CD4-positive, CD25-positive, alpha-beta regulatory T cell (primary cell): ENCODE results near the gene MTREX. TPM values are rescaled to one million over a fixed set of nuclear protein-coding genes. Genes with fewer than 3 reads are reported as not detected.
A peak's percentile ranks its signal among the peaks of the same experiment; 100 is the strongest.

Experiments used
- ATAC-seq, 2 donors: fragments of 150-1000 bp; cut with Tn5 transposase; one replicate each; pipeline ENCODE4 v1.10.0; 2021; ENCODE audit warnings: low read depth in 2 of 2, moderate number of reproducible peaks in 2 of 2, moderate library complexity in 1 of 2
- DNase-seq, 3 donors: peaks; one replicate each; pipeline versions ENCODE4 v3.0.0 to v3.0.0-alpha.2; 2012 to 2022; ENCODE audit warnings: mixed read lengths in 1 of 3
- H3K27ac ChIP-seq: one replicate; pipeline ENCODE4 v1.7.0; 2013; ENCODE audit warnings: mild to moderate bottlenecking, low read length; ENCODE audit not compliant: insufficient read depth, poor library complexity, severe bottlenecking
- H3K27me3 ChIP-seq: one replicate; pipeline ENCODE4 v1.7.0; 2013; ENCODE audit warnings: low read length; ENCODE audit not compliant: control insufficient read depth, insufficient read depth
- H3K36me3 ChIP-seq: one replicate; pipeline ENCODE4 v1.7.0; 2013; ENCODE audit warnings: mild to moderate bottlenecking, low read length, moderate library complexity; ENCODE audit not compliant: control insufficient read depth, insufficient read depth
- H3K4me1 ChIP-seq: 2 replicates; pipeline ENCODE4 v1.7.0; 2013; ENCODE audit warnings: mild to moderate bottlenecking, low read length; ENCODE audit not compliant: insufficient read depth, control insufficient read depth, poor library complexity, severe bottlenecking
- H3K4me3 ChIP-seq: one replicate; pipeline ENCODE4 v1.7.0; 2013; ENCODE audit warnings: low read depth, mild to moderate bottlenecking, low read length, moderate library complexity
- H3K9me3 ChIP-seq, 2 experiments: 1 replicate in 1 of 2; 2 replicates in 1 of 2; pipeline ENCODE4 v1.7.0; 2013; ENCODE audit warnings: low read length in 2 of 2, mild to moderate bottlenecking in 1 of 2, moderate library complexity in 1 of 2; ENCODE audit not compliant: control insufficient read depth in 2 of 2
- H3K27ac Mint-ChIP-seq, 3 donors: one replicate each; pipeline ENCODE4 v1.8.0; 2020 to 2022; ENCODE audit warnings: mild to moderate bottlenecking in 3 of 3, mixed read lengths in 3 of 3, moderate library complexity in 2 of 3
- H3K27me3 Mint-ChIP-seq: one replicate; pipeline ENCODE4 v1.8.0; 2022; ENCODE audit warnings: mild to moderate bottlenecking, mixed read lengths
- H3K36me3 Mint-ChIP-seq: one replicate; pipeline ENCODE4 v1.8.0; 2020; ENCODE audit warnings: mixed read lengths
- H3K4me1 Mint-ChIP-seq, 4 donors: one replicate each; pipeline ENCODE4 v1.8.0; 2020 to 2022; ENCODE audit warnings: mixed read lengths in 4 of 4, mild to moderate bottlenecking in 1 of 4
- H3K4me3 Mint-ChIP-seq, 4 donors: one replicate each; pipeline ENCODE4 v1.8.0; 2020 to 2022; ENCODE audit warnings: mild to moderate bottlenecking in 4 of 4, mixed read lengths in 4 of 4, moderate library complexity in 3 of 4
- H3K9me3 Mint-ChIP-seq, 7 donors: one replicate each; pipeline ENCODE4 v1.8.0; 2020 to 2022; ENCODE audit warnings: mixed read lengths in 7 of 7, mild to moderate bottlenecking in 3 of 7, moderate library complexity in 2 of 7
- polyA plus RNA-seq, 4 donors: library from polyadenylated mRNA; unstranded; fragments of 300-500 nt; fragmentation: Illumina TruSeq; gene quantifications; one replicate each; pipeline ENCODE4 v1.2.3, GENCODE V29; 2021
- total RNA-seq: library from RNA; stranded (reverse); gene quantifications from one replicate; pipeline ENCODE4 v1.2.3, GENCODE V29; 2022

The MTREX gene
- total and polyA plus RNA-seq, 5 donors from 2014 or later = 23.2 to 86.7 (median 32.2) TPM

DNA sequence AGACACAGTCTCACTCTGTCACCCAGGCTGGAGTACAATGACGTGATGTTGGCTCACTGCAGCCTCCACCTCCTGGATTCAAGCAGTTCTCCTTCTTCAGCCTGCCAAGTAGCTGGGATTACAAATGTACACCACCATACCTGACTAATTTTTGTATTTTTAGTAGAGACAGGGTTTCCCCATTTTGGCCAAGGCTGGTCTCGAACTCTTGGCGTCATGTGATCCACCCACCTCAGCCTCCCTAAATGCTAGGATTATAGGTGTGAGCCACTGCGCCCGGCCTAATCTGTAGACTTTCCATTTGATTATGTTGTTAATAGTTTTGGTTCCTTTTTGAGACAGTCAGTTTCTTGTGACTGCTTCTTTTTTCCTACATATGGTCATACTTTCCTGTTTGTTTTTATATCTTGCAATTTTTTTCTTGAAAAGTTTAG, 31.0 kb downstream of the MTREX start:
- Mint-ChIP-seq H3K4me1 (peaks cover 18 to 36% (median 28%) of the 10 kb centered on the region in 4 donors), H3K36me3 (peaks cover 15% of the 10 kb centered on the region), H3K9me3 (peaks cover 0 to 2% (median 0%) of the 10 kb centered on the region in 7 donors), H3K27ac (peak overlapping the region; percentile 56 to 84 (median 69)), H3K27me3 (no peaks in the 10 kb centered on the region), H3K4me3 (peak overlapping the region in 2 of 4 donors; percentile 3 to 73)
- ATAC-seq (no peak), DNase-seq (peak in 1 of 3 donors; percentile 12)
- Histone ChIP-seq H3K27me3 (no peaks in the 10 kb centered on the region), H3K9me3 (no peaks in the 10 kb centered on the region), H3K36me3 (peaks cover 30% of the 10 kb centered on the region), H3K4me3 (peak overlapping the region; percentile 77), H3K27ac (no peak overlapping the region), H3K4me1 (peaks cover 4% of the 10 kb centered on the region)

DNA sequence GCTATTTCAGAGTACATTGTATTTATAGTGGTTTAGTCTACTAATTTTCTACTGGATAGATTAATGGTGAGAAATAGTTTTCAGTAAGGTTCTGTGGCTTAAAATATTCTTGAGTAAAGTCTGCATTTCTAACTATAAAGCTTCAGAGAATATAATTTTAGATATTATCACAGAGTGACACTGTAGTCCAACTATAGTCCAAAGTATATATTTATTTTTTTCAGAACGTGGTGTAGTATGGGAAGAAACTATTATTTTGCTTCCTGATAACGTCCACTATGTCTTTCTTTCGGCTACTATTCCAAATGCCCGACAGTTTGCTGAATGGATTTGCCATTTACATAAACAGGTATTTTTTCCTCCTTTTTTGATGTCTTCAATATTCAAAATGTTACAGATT, 35.3 kb downstream of the MTREX start:
- Histone ChIP-seq H3K9me3 (no peaks in the 10 kb centered on the region), H3K4me1 (peaks cover 4% of the 10 kb centered on the region), H3K27ac (no peak overlapping the region), H3K36me3 (peaks cover 65% of the 10 kb centered on the region), H3K27me3 (no peaks in the 10 kb centered on the region), H3K4me3 (no peak overlapping the region)
- H3K36me3 Mint-ChIP-seq = peaks cover 29% of the 10 kb centered on the region
- H3K9me3 Mint-ChIP-seq = no peaks in the 10 kb centered on the region
- DNase-seq = no peak
- H3K27ac Mint-ChIP-seq = peak overlapping the region in 1 of 3 donors; percentile 25
- peaks cover 14 to 28% (median 17%) of the 10 kb centered on the region in 4 donors for H3K4me1 Mint-ChIP-seq
- ATAC-seq = no peak
- H3K4me3 Mint-ChIP-seq = no peak overlapping the region
- no peaks in the 10 kb centered on the region for H3K27me3 Mint-ChIP-seq

DNA sequence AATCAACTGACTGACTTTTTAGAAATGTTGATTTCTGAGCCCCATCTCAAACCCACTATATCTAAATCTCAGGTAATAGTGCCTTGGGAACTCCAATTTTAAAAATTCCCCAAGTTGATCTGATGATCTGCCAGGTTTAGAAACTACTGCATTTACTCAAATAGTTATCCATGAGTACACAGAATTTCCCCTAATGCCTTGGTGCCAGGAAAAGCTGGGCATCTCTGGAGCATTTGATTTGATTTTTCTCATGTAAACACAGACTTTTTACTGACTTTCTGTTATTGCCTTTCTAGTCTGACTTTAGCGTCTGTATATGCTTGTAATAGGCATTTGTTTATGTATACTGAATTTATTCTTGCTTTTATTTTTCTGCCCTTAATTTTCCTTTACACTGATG, 35.8 kb downstream of the MTREX start:
- Histone ChIP-seq H3K9me3 (no peaks in the 10 kb centered on the region), H3K27me3 (no peaks in the 10 kb centered on the region), H3K4me1 (no peaks in the 10 kb centered on the region), H3K4me3 (no peak overlapping the region), H3K36me3 (peaks cover 70% of the 10 kb centered on the region), H3K27ac (no peak overlapping the region)
- no peaks in the 10 kb centered on the region for H3K9me3 Mint-ChIP-seq
- DNase-seq (no peak), ATAC-seq (no peak)
- H3K4me1 Mint-ChIP-seq = peaks cover 10 to 23% (median 13%) of the 10 kb centered on the region in 4 donors
- no peaks in the 10 kb centered on the region for H3K27me3 Mint-ChIP-seq
- no peak overlapping the region for H3K4me3 Mint-ChIP-seq
- peak overlapping the region in 1 of 3 donors; percentile 25 for H3K27ac Mint-ChIP-seq
- H3K36me3 Mint-ChIP-seq = peaks cover 31% of the 10 kb centered on the region

DNA sequence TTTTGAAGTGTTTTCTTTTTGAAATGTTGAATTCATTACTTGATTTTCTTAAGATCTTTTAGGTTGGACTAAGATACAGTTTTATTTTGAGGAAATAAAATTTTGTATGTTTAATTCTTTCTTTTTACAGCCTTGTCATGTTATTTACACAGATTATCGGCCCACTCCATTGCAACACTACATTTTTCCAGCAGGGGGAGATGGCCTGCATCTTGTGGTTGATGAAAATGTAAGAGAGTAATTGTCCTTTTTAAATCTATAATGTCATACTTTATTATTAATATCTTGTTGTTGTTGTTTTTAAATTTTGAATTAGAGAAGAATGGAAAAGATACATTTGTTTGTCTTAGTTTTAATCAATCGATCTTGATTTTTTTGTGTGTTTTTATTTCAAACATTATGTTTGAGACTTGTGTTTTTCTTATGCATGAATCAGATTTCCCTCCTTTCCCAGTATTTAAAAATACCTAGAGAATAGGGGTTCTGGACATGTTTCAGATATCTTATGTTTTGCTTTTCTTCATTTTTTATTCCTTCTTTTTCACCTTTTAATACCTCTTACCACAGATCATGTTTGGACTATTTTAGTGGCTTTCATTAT, 36.7 kb downstream of the MTREX start:
- H3K4me1 Mint-ChIP-seq = peaks cover 2 to 16% (median 6%) of the 10 kb centered on the region in 4 donors
- no peaks in the 10 kb centered on the region for H3K27me3 Mint-ChIP-seq
- peaks cover 29% of the 10 kb centered on the region for H3K36me3 Mint-ChIP-seq
- H3K4me1 ChIP-seq = no peaks in the 10 kb centered on the region
- H3K36me3 ChIP-seq = peaks cover 78% of the 10 kb centered on the region
- no peaks in the 10 kb centered on the region for H3K9me3 Mint-ChIP-seq
- no peaks in the 10 kb centered on the region for H3K9me3 ChIP-seq
- no peak overlapping the region for H3K4me3 ChIP-seq
- DNase-seq (peak; percentile 44 to 80 (median 60)), ATAC-seq (peak in 1 of 2 donors; percentile 56)
- no peak overlapping the region for H3K4me3 Mint-ChIP-seq
- no peak overlapping the region for H3K27ac ChIP-seq
- H3K27me3 ChIP-seq = no peaks in the 10 kb centered on the region
- peak overlapping the region in 1 of 3 donors; percentile 9 for H3K27ac Mint-ChIP-seq

DNA sequence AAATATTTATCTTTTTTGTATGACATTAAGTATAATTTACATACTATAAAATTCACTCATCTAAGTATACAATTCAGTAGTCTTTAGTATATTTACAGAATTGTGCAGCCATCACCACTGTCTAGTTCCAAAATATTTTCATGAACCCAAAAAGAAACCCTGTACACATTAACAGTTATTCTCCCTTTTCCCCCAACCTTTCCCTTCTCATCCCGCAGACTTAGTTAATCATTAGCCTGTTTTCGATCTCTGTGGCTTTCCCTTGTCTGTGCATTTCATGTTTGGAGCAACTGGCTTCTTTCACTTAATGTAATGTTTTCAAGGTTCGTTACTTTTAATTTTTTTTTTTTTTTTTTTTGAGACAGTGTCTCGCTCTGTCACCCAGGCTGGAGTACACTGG, 37.5 kb downstream of the MTREX start:
- Mint-ChIP-seq H3K4me1 (peaks cover 2 to 16% (median 5%) of the 10 kb centered on the region in 4 donors), H3K27me3 (no peaks in the 10 kb centered on the region), H3K4me3 (no peak overlapping the region), H3K9me3 (no peaks in the 10 kb centered on the region), H3K36me3 (peaks cover 29% of the 10 kb centered on the region), H3K27ac (no peak overlapping the region)
- DNase-seq (no peak), ATAC-seq (no peak)
- Histone ChIP-seq H3K27me3 (no peaks in the 10 kb centered on the region), H3K4me3 (no peak overlapping the region), H3K9me3 (no peaks in the 10 kb centered on the region), H3K36me3 (peaks cover 87% of the 10 kb centered on the region), H3K4me1 (no peaks in the 10 kb centered on the region), H3K27ac (no peak overlapping the region)

DNA sequence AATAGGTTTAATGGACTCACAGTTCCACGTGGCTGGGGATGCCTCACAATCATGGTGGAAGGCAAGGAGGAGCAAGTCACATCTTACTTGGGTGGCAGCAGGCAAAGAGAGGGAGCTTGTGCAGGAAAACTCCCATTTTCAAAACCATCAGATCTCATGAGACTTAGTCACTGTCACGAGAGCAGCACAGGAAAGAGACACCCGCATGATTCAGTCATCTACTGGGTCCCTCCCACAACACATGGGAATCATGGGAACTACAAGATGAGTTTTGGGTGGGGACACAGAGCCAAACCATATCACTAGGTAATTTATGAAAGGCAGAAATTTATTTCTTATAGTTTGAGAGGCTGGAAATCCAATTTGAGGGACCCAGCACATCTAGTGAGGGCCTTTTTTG, 40.0 kb downstream of the MTREX start:
- Mint-ChIP-seq H3K27me3 (no peaks in the 10 kb centered on the region), H3K4me1 (peaks cover 0 to 21% (median 4%) of the 10 kb centered on the region in 4 donors), H3K36me3 (peaks cover 39% of the 10 kb centered on the region), H3K9me3 (no peaks in the 10 kb centered on the region), H3K4me3 (no peak overlapping the region), H3K27ac (peak overlapping the region in 1 of 3 donors; percentile 80)
- no peak for ATAC-seq
- Histone ChIP-seq H3K36me3 (peaks cover 89% of the 10 kb centered on the region), H3K27me3 (no peaks in the 10 kb centered on the region), H3K9me3 (no peaks in the 10 kb centered on the region), H3K27ac (no peak overlapping the region), H3K4me3 (no peak overlapping the region), H3K4me1 (no peaks in the 10 kb centered on the region)
- no peak for DNase-seq

DNA sequence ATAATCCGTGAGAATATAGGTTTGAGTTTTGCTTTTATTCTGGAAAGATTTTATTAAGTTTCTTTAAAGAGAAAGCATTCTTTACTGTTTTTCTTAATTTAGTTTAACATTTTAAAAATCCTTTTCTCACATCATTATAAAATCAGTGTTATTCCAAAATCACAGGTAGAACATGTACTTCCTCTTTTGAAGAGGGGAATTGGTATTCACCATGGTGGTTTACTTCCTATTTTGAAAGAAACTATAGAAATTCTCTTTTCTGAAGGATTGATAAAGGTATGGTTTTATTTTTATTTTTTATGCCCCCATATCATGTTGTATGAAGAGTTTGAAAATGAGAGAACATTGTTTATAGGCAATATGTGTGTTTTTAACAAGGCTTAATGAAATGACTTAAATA, 43.0 kb downstream of the MTREX start:
- DNase-seq (no peak), ATAC-seq (no peak)
- Mint-ChIP-seq H3K36me3 (peaks cover 45% of the 10 kb centered on the region), H3K4me3 (no peak overlapping the region), H3K27me3 (no peaks in the 10 kb centered on the region), H3K4me1 (peaks cover 3 to 14% (median 3%) of the 10 kb centered on the region in 4 donors), H3K27ac (no peak overlapping the region), H3K9me3 (no peaks in the 10 kb centered on the region)
- Histone ChIP-seq H3K27me3 (no peaks in the 10 kb centered on the region), H3K27ac (no peak overlapping the region), H3K4me3 (no peak overlapping the region), H3K36me3 (peaks cover 89% of the 10 kb centered on the region), H3K4me1 (no peaks in the 10 kb centered on the region), H3K9me3 (no peaks in the 10 kb centered on the region)

DNA sequence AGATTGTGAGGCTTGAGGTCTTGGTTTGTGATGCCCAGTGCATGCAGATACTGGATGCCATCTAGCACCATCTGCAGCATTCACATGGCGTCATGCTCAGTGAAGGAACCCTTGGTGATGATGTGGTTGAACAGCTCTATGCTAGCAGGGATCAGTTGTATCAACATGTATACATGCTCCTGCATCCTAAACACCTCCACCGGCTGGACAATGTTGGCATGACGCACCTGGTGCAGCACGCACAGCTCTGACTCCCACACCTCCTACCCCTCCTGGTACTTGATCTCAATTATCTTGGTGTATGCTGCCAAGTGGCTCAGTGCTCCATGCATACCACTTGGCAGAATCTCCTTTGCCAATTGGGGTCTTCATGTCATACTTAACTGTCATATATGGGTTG, 49.1 kb downstream of the MTREX start:
- H3K4me3 Mint-ChIP-seq = no peak overlapping the region
- H3K27me3 ChIP-seq = no peaks in the 10 kb centered on the region
- ATAC-seq (peak in 1 of 2 donors; percentile 22), DNase-seq (no peak)
- no peaks in the 10 kb centered on the region for H3K27me3 Mint-ChIP-seq
- H3K4me3 ChIP-seq = no peak overlapping the region
- no peak overlapping the region for H3K27ac Mint-ChIP-seq
- peaks cover 0 to 2% (median 0%) of the 10 kb centered on the region in 7 donors for H3K9me3 Mint-ChIP-seq
- H3K36me3 ChIP-seq = peaks cover 75% of the 10 kb centered on the region
- peaks cover 3 to 11% (median 5%) of the 10 kb centered on the region in 4 donors for H3K4me1 Mint-ChIP-seq
- no peak overlapping the region for H3K27ac ChIP-seq
- H3K4me1 ChIP-seq = no peaks in the 10 kb centered on the region
- H3K36me3 Mint-ChIP-seq = peaks cover 57% of the 10 kb centered on the region
- H3K9me3 ChIP-seq = no peaks in the 10 kb centered on the region
